GM12878 (cell line): ENCODE results near the gene HIF1AN. TPM values are rescaled to one million over a fixed set of nuclear protein-coding genes. Genes with fewer than 3 reads are reported as not detected.

Source experiments
- ATAC-seq: fragments of 200-7000 bp; cut with Tn5 transposase; 3 replicates; pipeline ENCODE4 v1.9.1; 2020; ENCODE audit warnings: mild to moderate bottlenecking, moderate library complexity
- BruUV-seq: library from RNA; stranded (reverse); fragments of 400-500 nt; replicated peaks from 2 replicates; lab custom pipeline; 2021; lab: Mats Ljungman, UMichigan
- CTCF ChIA-PET: fragments of 300-600 bp; sonication (Branson Sonifier 250); formaldehyde crosslinking; extraction: SDS; loops from one replicate; lab custom pipeline; 2021; ENCODE audit warnings: inconsistent platforms; lab: Yijun Ruan, JAX
- POLR2A ChIA-PET: fragments of 350-600 bp; formaldehyde crosslinking; extraction: SDS; loops from one replicate; lab custom pipeline; 2021; ENCODE audit warnings: inconsistent platforms; lab: Charles Lee
- RAD21 ChIA-PET: fragments of 300-600 bp; sonication (Branson Sonifier 250); formaldehyde crosslinking; loops from one replicate; lab custom pipeline; 2023; ENCODE audit warnings: antibody characterized with exemption; ENCODE audit not compliant: unreplicated experiment; lab: Charles Lee
- SMC1A ChIA-PET: fragments of 300-600 bp; sonication (Branson Sonifier 250); formaldehyde crosslinking; loops from one replicate; lab custom pipeline; 2023; ENCODE audit not compliant: unreplicated experiment, uncharacterized antibody; lab: Charles Lee
- DNase-seq: peaks from one replicate; pipeline ENCODE4 v3.0.0-alpha.2; 2011; ENCODE audit warnings: low read depth, low spot score
- FAIRE-seq: peaks from 3 replicates; lab custom pipeline; 2011; peaks lifted over from hg19 to GRCh38; lab: Jason Lieb, UNC
- H2AFZ ChIP-seq: 2 replicates; pipeline ENCODE4 v1.6.0; 2011; ENCODE audit warnings: low read depth, low read length, control low read depth; ENCODE audit not compliant: control insufficient read depth
- H3K27ac ChIP-seq: 2 replicates; pipeline ENCODE4 v1.5.1; 2011; ENCODE audit warnings: control low read depth; ENCODE audit not compliant: control insufficient read depth, insufficient read depth
- H3K27me3 ChIP-seq, 2 experiments: replicated peaks in 1 of 2; 2 replicates each; pipeline versions ENCODE4 v1.6.0 to v1.6.1; 2011; ENCODE audit warnings: low read length in 1 of 2; ENCODE audit not compliant: control insufficient read depth in 2 of 2, insufficient read depth in 2 of 2
- H3K36me3 ChIP-seq, 2 experiments: 2 replicates each; pipeline ENCODE4 v1.5.1; 2011; ENCODE audit warnings: low read length in 1 of 2; ENCODE audit not compliant: control insufficient read depth in 2 of 2, insufficient read depth in 2 of 2
- H3K4me1 ChIP-seq: 2 replicates; pipeline ENCODE4 v1.6.1; 2011; ENCODE audit warnings: mild to moderate bottlenecking, low read length, moderate library complexity, mixed read lengths; ENCODE audit not compliant: control insufficient read depth, insufficient read depth
- H3K4me2 ChIP-seq: 2 replicates; pipeline ENCODE4 v1.6.0; 2011; ENCODE audit warnings: control low read depth; ENCODE audit not compliant: control insufficient read depth, insufficient read depth
- H3K4me3 ChIP-seq: fragments of 200-600 bp; sonication (generic); 2 replicates; pipeline ENCODE4 v1.5.1; 2016
- H3K79me2 ChIP-seq: 2 replicates; pipeline ENCODE4 v1.6.0; 2011; ENCODE audit warnings: low read length; ENCODE audit not compliant: control insufficient read depth, insufficient read depth
- H3K9ac ChIP-seq: 2 replicates; pipeline ENCODE4 v1.8.0; 2011; ENCODE audit warnings: low read length, control low read depth, mixed read lengths; ENCODE audit not compliant: control insufficient read depth, insufficient read depth
- H3K9me3 ChIP-seq: replicated peaks from 3 replicates; pipeline ENCODE4 v1.5.1; 2011; ENCODE audit warnings: mild to moderate bottlenecking, low read length; ENCODE audit not compliant: control insufficient read depth, insufficient read depth
- H4K20me1 ChIP-seq: 2 replicates; pipeline ENCODE4 v1.6.0; 2011; ENCODE audit not compliant: control insufficient read depth, insufficient read depth
- ASH2L ChIP-seq: fragments of 300-600, 200-600 bp; sonication (generic); IDR thresholded peaks from 2 replicates; pipeline ENCODE4 v1.6.1; 2017; ENCODE audit warnings: low read depth, mild to moderate bottlenecking, borderline replicate concordance
- BRCA1 ChIP-seq: IDR thresholded peaks from 2 replicates; pipeline ENCODE4 v1.6.1; 2011; ENCODE audit warnings: low read depth, low read length, improper control_type of control experiment
- CEBPZ ChIP-seq: fragments of 150-350 bp; IDR thresholded peaks from 2 replicates; pipeline ENCODE4 v1.6.1; 2016; ENCODE audit warnings: low read depth, low read length
- ESRRA ChIP-seq: IDR thresholded peaks from 2 replicates; pipeline ENCODE4 v1.6.1; 2012; ENCODE audit warnings: mild to moderate bottlenecking, low read length, improper control_type of control experiment
- FOS ChIP-seq: IDR thresholded peaks from 3 replicates; pipeline ENCODE4 v1.6.1; 2011; ENCODE audit warnings: borderline replicate concordance; ENCODE audit not compliant: insufficient read length; ENCODE audit errors: extremely low read depth
- GATAD2B ChIP-seq: fragments of 450-650 bp; conservative IDR thresholded peaks from 2 replicates; pipeline ENCODE4 v1.6.1; 2017; ENCODE audit warnings: low read depth, mild to moderate bottlenecking, moderate library complexity
- IKZF2 ChIP-seq, 2 experiments: fragments of 450-650 bp; IDR thresholded peaks; 2 replicates each; pipeline ENCODE4 v1.6.1; 2017; ENCODE audit warnings: mild to moderate bottlenecking in 2 of 2, moderate library complexity in 2 of 2
- JUND ChIP-seq: IDR thresholded peaks from 2 replicates; pipeline ENCODE4 v1.6.1; 2012; ENCODE audit warnings: low read depth, mild to moderate bottlenecking, low read length, improper control_type of control experiment, moderate library complexity
- MEF2B ChIP-seq: fragments of 450-650 bp; IDR thresholded peaks from 2 replicates; pipeline ENCODE4 v1.6.1; 2018; ENCODE audit warnings: mild to moderate bottlenecking, moderate library complexity; ENCODE audit not compliant: partially characterized antibody, poor library complexity, severe bottlenecking
- NFIC ChIP-seq: IDR thresholded peaks from 2 replicates; pipeline ENCODE4 v1.6.1; 2012; ENCODE audit warnings: low read depth, mild to moderate bottlenecking, inconsistent platforms, low read length, moderate library complexity
- NFXL1 ChIP-seq: fragments of 450-650 bp; IDR thresholded peaks from 2 replicates; pipeline ENCODE4 v1.6.1; 2017; ENCODE audit warnings: antibody characterized with exemption, mild to moderate bottlenecking, borderline replicate concordance
- NR2C2 ChIP-seq: IDR thresholded peaks from 2 replicates; pipeline ENCODE4 v1.6.1; 2011; ENCODE audit warnings: borderline replicate concordance, low read depth; ENCODE audit not compliant: control insufficient read depth, insufficient read length
- POLR2AphosphoS5 ChIP-seq: IDR thresholded peaks from 2 replicates; pipeline ENCODE4 v1.6.1; 2011; ENCODE audit warnings: mild to moderate bottlenecking, low read length, inconsistent platforms
- RUNX3 ChIP-seq: IDR thresholded peaks from 2 replicates; pipeline ENCODE4 v1.6.1; 2012; ENCODE audit warnings: low read length, inconsistent platforms
- SKIL ChIP-seq: fragments of 450-650 bp; IDR thresholded peaks from 2 replicates; pipeline ENCODE4 v1.6.1; 2017; ENCODE audit warnings: mild to moderate bottlenecking, low read depth, inconsistent platforms; ENCODE audit not compliant: poor library complexity, severe bottlenecking
- SMAD1 ChIP-seq: fragments of 450-650 bp; IDR thresholded peaks from 2 replicates; pipeline ENCODE4 v1.6.1; 2018; ENCODE audit warnings: mild to moderate bottlenecking, low read depth; ENCODE audit not compliant: partially characterized antibody
- SPI1 ChIP-seq: IDR thresholded peaks from 2 replicates; pipeline ENCODE4 v1.6.1; 2011; ENCODE audit warnings: low read depth, mild to moderate bottlenecking, low read length, moderate library complexity, borderline replicate concordance; ENCODE audit not compliant: insufficient read depth
- SRF ChIP-seq, 2 experiments: IDR thresholded peaks; 2 replicates each; pipeline ENCODE4 v1.6.1; 2011; ENCODE audit warnings: low read depth in 2 of 2, low read length in 2 of 2, mild to moderate bottlenecking in 1 of 2, moderate library complexity in 1 of 2
- STAT3 ChIP-seq: IDR thresholded peaks from 2 replicates; pipeline ENCODE4 v1.6.1; 2011; ENCODE audit warnings: low read depth, low read length, improper control_type of control experiment
- SUZ12 ChIP-seq: fragments of 200-600 bp; sonication (generic); IDR thresholded peaks from one replicate; pipeline ENCODE4 v1.6.1; 2018; ENCODE audit warnings: antibody characterized with exemption, mild to moderate bottlenecking; ENCODE audit not compliant: unreplicated experiment
- WGBS: methylation state at CpG from one replicate; pipeline ENCODE4 v1.1.6; 2016; ENCODE audit warnings: low lambda C conversion rate; ENCODE audit not compliant: insufficient replicate concordance, insufficient coverage; ENCODE audit errors: missing lambda C conversion rate; 5-methylcytosine and 5-hydroxymethylcytosine counted together
- in situ Hi-C: fragments of 300-500 bp; cut with MboI; formaldehyde crosslinking; loops from 9 replicates; pipeline ENCODE4 v1.14.3; 2018; ENCODE audit warnings: mixed read lengths
- intact Hi-C: fragments of 100-400 bp; cut with micrococcal nuclease; formaldehyde crosslinking; loops from one replicate; pipeline ENCODE4 v1.14.2; 2022; ENCODE audit not compliant: unreplicated experiment
- polyA plus RNA-seq, 11 experiments: library from polyadenylated mRNA; depleted of rRNA in 4 of 11; unstranded in 6 of 11; stranded (reverse) in 5 of 11; fragments of >200 nt; fragmentation: Nextera tagmentation in 4 of 11; fragmentation: Illumina TruSeq in 1 of 11; extraction: Ambion mirVana in 4 of 11; extraction: Trizol in 1 of 11; gene quantifications; 1 replicate in 1 of 11; 2 replicates in 10 of 11; pipeline versions ENCODE4 v1.2.1 to v1.2.3, GENCODE V29; 2011 to 2016; ENCODE audit warnings: inconsistent platforms in 2 of 11, missing spikeins in 2 of 11, low read depth in 1 of 11
- total RNA-seq, 4 experiments: library from RNA; depleted of rRNA in 3 of 4; stranded (reverse); fragments of >200 nt in 3 of 4; fragmentation: Illumina TruSeq in 1 of 4; extraction: Trizol in 1 of 4; gene quantifications; 2 replicates each; pipeline versions ENCODE4 v1.2.1 to v1.2.3, GENCODE V29; 2013 to 2021

Gene HIF1AN
- total and polyA plus RNA-seq, 10 of the 15 experiments (the other 5 are each of a cell fraction or from before 2014, with no cell fraction given) = 1.9 to 37.2 (median 15.2) TPM

DNA sequence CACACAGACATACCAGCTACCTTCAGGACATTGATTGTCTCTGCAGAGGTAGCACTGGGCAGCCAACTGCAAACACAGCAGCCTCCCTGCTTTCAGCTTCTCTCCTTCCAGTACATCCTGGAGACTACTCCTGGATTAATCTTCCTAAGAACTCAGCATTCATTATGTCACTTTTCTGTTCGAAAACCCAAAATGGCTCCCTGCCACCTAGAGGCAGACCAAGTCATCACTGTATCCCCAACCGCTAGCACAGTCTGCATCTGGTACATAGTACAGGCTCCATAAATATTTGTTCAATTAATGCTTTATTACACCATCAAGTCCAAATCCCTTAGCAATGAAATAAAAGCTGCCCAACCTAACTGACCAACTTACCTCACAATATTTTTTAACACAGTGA lies 11.1 kb upstream of the HIF1AN start:
- WGBS = 74% methylated on average over 2 of the region's 2 CpGs
- ChIA-PET POLR2A (no interaction called here), SMC1A (no interaction called here), RAD21 (no interaction called here), CTCF (interaction anchor here (0.7 to 1.3 kb wide), 5 partner anchors 12 to 86 kb away, joined by 3 to 8 read pairs (median 3); no protein-coding TSS in a partner anchor)
- in situ Hi-C loops = no loop called here
- no peak overlapping the region for H3K27ac ChIP-seq
- TF ChIP-seq ASH2L (no peak), IKZF2 (IDR thresholded peaks at IDR 0.05) (no peak), STAT3 (no peak), SUZ12 (no peak), BRCA1 (no peak), POLR2AphosphoS5 (no peak), SKIL (no peak), NR2C2 (no peak), NFXL1 (no peak), SPI1 (no peak), ESRRA (no peak), NFIC (no peak), CEBPZ (no peak), SMAD1 (no peak), SRF (IDR thresholded peaks at IDR 0.05; ENCODE audit: low read depth in 2 of 2, low read length in 2 of 2) (no peak), JUND (no peak), GATAD2B (no peak), MEF2B (no peak), RUNX3 (no peak), FOS (no peak)
- intact Hi-C loops = no loop called here
- H3K4me1 ChIP-seq = no peaks in the 10 kb centered on the region
- no peak overlapping the region for H3K9ac ChIP-seq
- H3K9me3 ChIP-seq = no peaks in the 10 kb centered on the region
- BruUV-seq = no TSS peak
- FAIRE-seq (no peak), DNase-seq (no peak), ATAC-seq (no peak)
- peaks cover 9 to 28% of the 10 kb centered on the region in 2 experiments for H3K36me3 ChIP-seq
- H2AFZ ChIP-seq = no peak overlapping the region
- no peak overlapping the region for H3K4me2 ChIP-seq
- no peaks in the 10 kb centered on the region for H3K27me3 ChIP-seq
- H3K4me3 ChIP-seq = no peak overlapping the region
- H4K20me1 ChIP-seq = no peaks in the 10 kb centered on the region
- peaks cover 30% of the 10 kb centered on the region for H3K79me2 ChIP-seq
